Thyroid gland (tissue), 4 donors: Measurements from ENCODE around the gene ZNF692. TPM values are rescaled to one million over a fixed set of nuclear protein-coding genes. Genes with fewer than 3 reads are reported as not detected.
"Not testable (repeated sequence)": the region's sequence is repeated elsewhere in the genome, so short reads cannot be mapped to it uniquely, and the experiment has no call there.

ENCODE experiments used
- DNase-seq, 2 donors: peaks; one replicate each; pipeline ENCODE4 v3.0.0-alpha.2; 2019
- H3K27ac ChIP-seq, 3 donors: fragments of 200-600 bp; sonication (generic); 1 replicate in 2 of 3; 2 replicates in 1 of 3; pipeline ENCODE4 v1.5.1; 2016 to 2019; ENCODE audit warnings: mild to moderate bottlenecking in 1 of 3, moderate library complexity in 1 of 3
- H3K27me3 ChIP-seq: fragments of 200-600 bp; sonication (generic); one replicate; pipeline ENCODE4 v1.5.1; 2019
- H3K36me3 ChIP-seq, 2 donors: fragments of 200-600 bp; sonication (generic); one replicate each; pipeline ENCODE4 v1.5.1; 2016 to 2019
- H3K4me1 ChIP-seq, 2 donors: fragments of 200-600 bp; sonication (generic); one replicate each; pipeline ENCODE4 v1.5.1; 2017 to 2019
- H3K4me3 ChIP-seq, 3 donors: fragments of 200-600 bp; sonication (generic); replicated peaks in 1 of 3; 1 replicate in 2 of 3; 2 replicates in 1 of 3; pipeline ENCODE4 v1.5.1; 2016; ENCODE audit warnings: mild to moderate bottlenecking in 1 of 3
- H3K9me3 ChIP-seq: fragments of 200-600 bp; sonication (generic); one replicate; pipeline ENCODE4 v1.5.1; 2017
- POLR2A ChIP-seq, 2 donors: fragments of 450-650 bp; IDR thresholded peaks; one replicate each; pipeline ENCODE4 v1.6.1; 2017; ENCODE audit warnings: antibody characterized with exemption in 2 of 2, mild to moderate bottlenecking in 2 of 2, moderate library complexity in 1 of 2
- WGBS, 2 donors: methylation state at CpG; one replicate each; pipeline ENCODE4 v1.1.5; 2017; 5-methylcytosine and 5-hydroxymethylcytosine counted together
- intact Hi-C: fragments of 100-400 bp; cut with DNase I; formaldehyde crosslinking; loops from one replicate; pipeline ENCODE4 v1.15.1; 2023
- total RNA-seq, 4 donors: library from RNA; depleted of rRNA; stranded (reverse); fragments of >200 nt; gene quantifications; one replicate each; pipeline ENCODE4 v1.2.3, GENCODE V29; 2016
- TF ChIP-seq, protein P1 (sequence below), 6 experiments: fragments of 200-600 bp in 3 of 6; fragments of 450-650 bp in 3 of 6; sonication (generic) in 3 of 6; IDR thresholded peaks; one replicate each; pipeline ENCODE4 v1.5.1; 2016 to 2019; ENCODE audit warnings: antibody characterized with exemption in 6 of 6, mild to moderate bottlenecking in 2 of 6, inconsistent platforms in 1 of 6, moderate library complexity in 1 of 6

The ZNF692 gene
- total RNA-seq, 4 donors from 2014 or later, result 17.2 to 59.7 (median 34.1) TPM

DNA sequence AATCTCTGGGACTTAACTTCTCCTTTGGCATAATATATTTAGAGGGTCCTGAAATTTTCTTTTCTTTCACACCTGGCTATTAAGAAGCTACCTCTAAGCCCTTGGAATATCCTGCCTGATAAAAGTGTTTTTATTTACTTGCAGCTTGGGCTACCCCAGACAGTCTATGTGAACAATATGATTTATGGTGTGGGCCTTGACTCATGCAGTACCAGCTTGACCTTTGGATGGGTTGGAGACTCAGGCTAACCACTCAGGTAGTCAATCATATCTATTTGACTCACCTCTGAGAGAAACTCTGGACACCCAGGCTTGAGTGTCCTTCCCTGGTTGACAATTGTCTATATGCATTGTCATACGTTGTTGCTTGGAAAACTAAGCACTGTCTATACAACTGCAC is 33.7 kb upstream of the ZNF692 start:
- intact Hi-C loops, result no loop called here
- Histone ChIP-seq H3K36me3 (no peaks in the 10 kb centered on the region), H3K4me1 (no peaks in the 10 kb centered on the region), H3K27ac (no peak overlapping the region), H3K9me3 (no peaks in the 10 kb centered on the region), H3K27me3 (no peaks in the 10 kb centered on the region), H3K4me3 (no peak overlapping the region)
- TF ChIP-seq POLR2A (IDR thresholded peaks at IDR 0.05), result no peak
- TF ChIP-seq, protein P1, sequence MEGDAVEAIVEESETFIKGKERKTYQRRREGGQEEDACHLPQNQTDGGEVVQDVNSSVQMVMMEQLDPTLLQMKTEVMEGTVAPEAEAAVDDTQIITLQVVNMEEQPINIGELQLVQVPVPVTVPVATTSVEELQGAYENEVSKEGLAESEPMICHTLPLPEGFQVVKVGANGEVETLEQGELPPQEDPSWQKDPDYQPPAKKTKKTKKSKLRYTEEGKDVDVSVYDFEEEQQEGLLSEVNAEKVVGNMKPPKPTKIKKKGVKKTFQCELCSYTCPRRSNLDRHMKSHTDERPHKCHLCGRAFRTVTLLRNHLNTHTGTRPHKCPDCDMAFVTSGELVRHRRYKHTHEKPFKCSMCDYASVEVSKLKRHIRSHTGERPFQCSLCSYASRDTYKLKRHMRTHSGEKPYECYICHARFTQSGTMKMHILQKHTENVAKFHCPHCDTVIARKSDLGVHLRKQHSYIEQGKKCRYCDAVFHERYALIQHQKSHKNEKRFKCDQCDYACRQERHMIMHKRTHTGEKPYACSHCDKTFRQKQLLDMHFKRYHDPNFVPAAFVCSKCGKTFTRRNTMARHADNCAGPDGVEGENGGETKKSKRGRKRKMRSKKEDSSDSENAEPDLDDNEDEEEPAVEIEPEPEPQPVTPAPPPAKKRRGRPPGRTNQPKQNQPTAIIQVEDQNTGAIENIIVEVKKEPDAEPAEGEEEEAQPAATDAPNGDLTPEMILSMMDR (IDR thresholded peaks at IDR 0.05), result no peak
- DNase-seq, result no peak
- 84 to 87% methylated on average over 1 of the region's 1 CpG for WGBS, 2 donors

DNA sequence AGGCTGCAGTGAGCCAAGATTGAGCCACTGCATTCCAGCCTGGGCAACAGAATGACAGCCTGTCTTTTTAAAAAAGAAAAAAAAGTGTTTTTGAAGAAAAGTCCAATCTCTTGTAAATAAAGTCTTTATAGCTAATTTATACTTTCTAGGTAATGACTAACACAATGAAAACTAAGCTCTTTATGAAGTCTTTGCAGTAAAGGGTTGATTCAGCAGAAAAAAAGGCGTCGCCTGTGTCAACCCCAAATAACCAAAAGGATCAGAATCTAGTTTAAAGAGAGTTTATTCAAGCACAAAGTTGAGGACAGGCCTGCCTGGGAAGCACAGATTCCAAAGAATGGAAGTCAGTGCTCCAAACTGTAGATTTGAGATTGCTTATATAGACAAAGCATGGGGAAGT is 32.9 kb upstream of the ZNF692 start:
- TF ChIP-seq POLR2A (IDR thresholded peaks at IDR 0.05), result no peak
- TF ChIP-seq, protein P1 (IDR thresholded peaks at IDR 0.05), result no peak
- Histone ChIP-seq H3K9me3 (no peaks in the 10 kb centered on the region), H3K27ac (no peak overlapping the region), H3K27me3 (no peaks in the 10 kb centered on the region), H3K4me1 (no peaks in the 10 kb centered on the region), H3K36me3 (no peaks in the 10 kb centered on the region), H3K4me3 (no peak overlapping the region)
- intact Hi-C loops, result no loop called here
- 89% methylated on average over 2 of the region's 2 CpGs for WGBS, 2 donors
- DNase-seq, result no peak

DNA sequence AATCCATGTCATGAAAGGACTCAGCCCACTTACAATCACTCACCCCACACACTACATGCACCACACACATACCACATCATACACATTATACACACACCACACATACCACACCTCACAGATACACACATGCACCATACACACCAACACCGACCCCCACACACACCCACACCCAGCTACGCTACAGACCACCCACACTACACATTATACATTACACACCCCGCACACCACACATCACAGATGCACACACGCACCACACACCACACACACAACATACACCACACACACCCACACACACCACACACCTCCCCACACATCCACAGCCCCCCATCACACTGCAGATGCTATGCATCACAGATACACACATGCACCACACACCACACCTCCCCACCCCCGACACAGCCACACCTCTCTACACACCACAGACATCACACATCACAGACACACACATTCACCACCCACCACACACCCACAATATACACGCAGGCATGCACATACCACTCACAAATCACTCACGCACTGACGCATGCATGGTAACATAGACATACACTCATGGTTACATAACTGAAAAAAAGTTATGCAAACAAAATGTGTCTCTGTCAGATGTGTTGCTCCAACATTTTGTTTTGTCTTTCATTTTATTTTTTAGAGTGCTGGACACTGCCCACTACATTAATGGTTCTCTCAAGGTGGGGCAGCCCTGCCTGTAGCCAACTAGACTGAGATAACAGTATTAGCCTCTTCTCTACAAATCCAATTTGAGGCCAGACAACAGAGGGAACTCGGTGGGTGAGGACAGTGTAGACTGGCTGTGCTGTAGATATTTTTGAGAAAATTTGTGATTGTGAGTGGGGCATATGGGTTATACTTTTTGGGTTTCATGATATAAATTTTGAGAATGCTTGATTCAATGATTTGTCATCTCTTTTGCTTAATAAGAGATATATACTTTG is 31.9 kb upstream of the ZNF692 start:
- H3K27ac ChIP-seq, result no peak overlapping the region
- intact Hi-C loops, result no loop called here
- H3K36me3 ChIP-seq, result no peaks in the 10 kb centered on the region
- TF ChIP-seq, protein P1 (IDR thresholded peaks at IDR 0.05), result no peak
- TF ChIP-seq POLR2A (IDR thresholded peaks at IDR 0.05), result no peak
- no peaks in the 10 kb centered on the region for H3K9me3 ChIP-seq
- no peaks in the 10 kb centered on the region for H3K27me3 ChIP-seq
- DNase-seq, result no peak
- no peak overlapping the region for H3K4me3 ChIP-seq
- H3K4me1 ChIP-seq, result no peaks in the 10 kb centered on the region
- 90 to 93% methylated on average over 9 of the region's 9 CpGs for WGBS, 2 donors

DNA sequence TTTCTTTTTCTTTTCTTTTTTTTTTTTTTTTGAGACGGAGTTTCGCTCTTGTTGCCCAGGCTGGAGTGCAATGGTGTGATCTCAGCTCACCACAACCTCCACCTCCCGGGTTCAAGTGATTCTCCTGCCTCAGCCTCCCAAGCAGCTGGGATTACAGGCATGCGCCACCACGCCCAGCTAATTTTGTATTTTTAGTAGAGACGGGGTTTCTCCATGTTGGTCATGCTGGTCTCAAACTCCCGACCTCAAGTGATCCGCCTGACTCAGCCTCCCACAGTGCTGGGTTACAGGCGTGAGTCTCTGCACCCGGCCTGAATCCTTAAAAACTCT is 31.0 kb upstream of the ZNF692 start:
- H3K9me3 ChIP-seq, intact Hi-C loops, DNase-seq, H3K27me3 ChIP-seq, H3K36me3 ChIP-seq, H3K27ac ChIP-seq, H3K4me1 ChIP-seq, H3K4me3 ChIP-seq: not testable (repeated sequence)
- 83 to 90% methylated on average over 10 of the region's 10 CpGs for WGBS, 2 donors

DNA sequence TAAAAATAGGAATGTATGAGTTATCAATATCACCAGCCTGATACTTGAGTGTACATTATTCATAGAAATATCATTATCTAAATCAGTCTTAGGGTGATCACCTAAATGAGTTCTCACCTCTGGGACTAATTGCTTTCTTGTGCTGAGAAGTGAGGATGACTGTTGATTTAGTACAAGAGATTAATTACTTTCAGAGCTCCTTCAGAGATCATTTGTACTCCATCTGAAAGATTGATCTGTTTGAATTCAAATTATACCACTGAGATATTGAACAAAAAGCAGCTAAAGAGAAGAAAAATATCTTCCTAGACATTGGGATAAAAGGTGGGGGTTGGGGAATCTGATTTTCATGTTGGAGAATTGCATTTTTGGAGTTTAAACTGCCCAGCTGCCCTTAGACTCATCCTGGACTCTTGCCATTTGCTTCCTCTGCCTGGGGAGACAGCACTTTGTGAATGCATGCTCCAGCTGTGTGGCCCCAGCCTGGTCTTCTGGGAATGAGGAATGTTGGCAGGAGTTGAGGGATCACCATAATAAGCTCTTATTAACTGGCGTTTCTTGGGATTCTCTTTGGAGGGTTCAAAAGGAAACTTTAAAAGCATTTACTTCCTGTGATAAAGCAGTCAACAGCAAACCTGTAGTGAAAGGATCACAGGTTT is 27.5 kb upstream of the ZNF692 start:
- Histone ChIP-seq H3K9me3 (no peaks in the 10 kb centered on the region), H3K4me1 (no peaks in the 10 kb centered on the region), H3K36me3 (no peaks in the 10 kb centered on the region), H3K4me3 (no peak overlapping the region), H3K27me3 (no peaks in the 10 kb centered on the region), H3K27ac (no peak overlapping the region)
- WGBS, 2 donors, result 5 to 10% methylated on average over 1 of the region's 1 CpG
- DNase-seq, result no peak
- intact Hi-C loops, result no loop called here
- TF ChIP-seq, protein P1 (IDR thresholded peaks at IDR 0.05), result no peak
- no peak for TF ChIP-seq POLR2A (IDR thresholded peaks at IDR 0.05)
